ENCODE results near the gene ZFYVE1.

Gene ZFYVE1

DNA sequence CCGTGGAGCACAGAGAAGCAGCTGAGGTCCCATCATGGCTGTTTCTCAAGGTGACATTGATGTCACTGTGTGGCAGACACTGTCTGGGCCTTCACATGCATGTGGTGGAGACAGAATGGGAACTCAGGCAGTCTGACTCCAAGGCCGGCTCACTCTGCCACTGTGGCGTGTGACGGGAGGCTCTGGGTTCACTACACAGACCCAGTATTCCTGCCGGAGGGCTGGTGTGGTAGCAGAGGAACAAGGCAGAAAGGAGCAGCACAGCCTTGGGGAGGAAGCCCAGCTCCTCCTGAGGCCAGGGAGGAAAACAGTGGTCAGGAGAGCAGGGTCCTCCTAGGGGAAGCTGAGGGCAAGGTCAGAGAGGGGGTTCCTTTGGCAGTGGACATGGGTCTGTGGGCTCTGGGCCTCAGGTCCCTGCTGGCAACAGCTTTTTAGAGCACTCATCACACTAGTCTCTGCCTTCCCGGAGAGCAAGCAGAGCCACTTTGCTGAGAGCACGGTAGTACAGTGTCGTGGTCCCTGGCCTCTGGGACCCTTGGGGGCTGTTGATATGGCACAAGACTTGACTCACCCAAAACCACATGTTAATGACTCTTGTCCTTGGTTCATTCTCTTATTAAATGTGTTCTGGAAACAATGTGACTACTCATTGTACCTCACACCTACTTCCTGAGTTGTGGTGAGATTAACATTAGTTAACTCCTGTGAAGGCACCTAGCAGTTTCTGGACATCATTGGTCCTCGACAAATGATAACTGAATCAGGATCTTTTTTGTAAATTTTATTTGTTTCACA lies 79.3 kb downstream of the ZFYVE1 start:
- TF ChIP-seq POLR2AphosphoS5 (IDR thresholded peaks at IDR 0.05; ENCODE audit: low read depth) (no peak), SPI1 (IDR thresholded peaks at IDR 0.05; ENCODE audit: borderline replicate concordance, low read depth) (no peak), GABPA (IDR thresholded peaks at IDR 0.05; ENCODE audit: low read depth) (no peak)
- TF ChIP-seq, protein P1, sequence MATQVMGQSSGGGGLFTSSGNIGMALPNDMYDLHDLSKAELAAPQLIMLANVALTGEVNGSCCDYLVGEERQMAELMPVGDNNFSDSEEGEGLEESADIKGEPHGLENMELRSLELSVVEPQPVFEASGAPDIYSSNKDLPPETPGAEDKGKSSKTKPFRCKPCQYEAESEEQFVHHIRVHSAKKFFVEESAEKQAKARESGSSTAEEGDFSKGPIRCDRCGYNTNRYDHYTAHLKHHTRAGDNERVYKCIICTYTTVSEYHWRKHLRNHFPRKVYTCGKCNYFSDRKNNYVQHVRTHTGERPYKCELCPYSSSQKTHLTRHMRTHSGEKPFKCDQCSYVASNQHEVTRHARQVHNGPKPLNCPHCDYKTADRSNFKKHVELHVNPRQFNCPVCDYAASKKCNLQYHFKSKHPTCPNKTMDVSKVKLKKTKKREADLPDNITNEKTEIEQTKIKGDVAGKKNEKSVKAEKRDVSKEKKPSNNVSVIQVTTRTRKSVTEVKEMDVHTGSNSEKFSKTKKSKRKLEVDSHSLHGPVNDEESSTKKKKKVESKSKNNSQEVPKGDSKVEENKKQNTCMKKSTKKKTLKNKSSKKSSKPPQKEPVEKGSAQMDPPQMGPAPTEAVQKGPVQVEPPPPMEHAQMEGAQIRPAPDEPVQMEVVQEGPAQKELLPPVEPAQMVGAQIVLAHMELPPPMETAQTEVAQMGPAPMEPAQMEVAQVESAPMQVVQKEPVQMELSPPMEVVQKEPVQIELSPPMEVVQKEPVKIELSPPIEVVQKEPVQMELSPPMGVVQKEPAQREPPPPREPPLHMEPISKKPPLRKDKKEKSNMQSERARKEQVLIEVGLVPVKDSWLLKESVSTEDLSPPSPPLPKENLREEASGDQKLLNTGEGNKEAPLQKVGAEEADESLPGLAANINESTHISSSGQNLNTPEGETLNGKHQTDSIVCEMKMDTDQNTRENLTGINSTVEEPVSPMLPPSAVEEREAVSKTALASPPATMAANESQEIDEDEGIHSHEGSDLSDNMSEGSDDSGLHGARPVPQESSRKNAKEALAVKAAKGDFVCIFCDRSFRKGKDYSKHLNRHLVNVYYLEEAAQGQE (IDR thresholded peaks at IDR 0.05; ENCODE audit: insufficient replicate concordance, low read depth): no peak
- TF ChIP-seq, protein P2, sequence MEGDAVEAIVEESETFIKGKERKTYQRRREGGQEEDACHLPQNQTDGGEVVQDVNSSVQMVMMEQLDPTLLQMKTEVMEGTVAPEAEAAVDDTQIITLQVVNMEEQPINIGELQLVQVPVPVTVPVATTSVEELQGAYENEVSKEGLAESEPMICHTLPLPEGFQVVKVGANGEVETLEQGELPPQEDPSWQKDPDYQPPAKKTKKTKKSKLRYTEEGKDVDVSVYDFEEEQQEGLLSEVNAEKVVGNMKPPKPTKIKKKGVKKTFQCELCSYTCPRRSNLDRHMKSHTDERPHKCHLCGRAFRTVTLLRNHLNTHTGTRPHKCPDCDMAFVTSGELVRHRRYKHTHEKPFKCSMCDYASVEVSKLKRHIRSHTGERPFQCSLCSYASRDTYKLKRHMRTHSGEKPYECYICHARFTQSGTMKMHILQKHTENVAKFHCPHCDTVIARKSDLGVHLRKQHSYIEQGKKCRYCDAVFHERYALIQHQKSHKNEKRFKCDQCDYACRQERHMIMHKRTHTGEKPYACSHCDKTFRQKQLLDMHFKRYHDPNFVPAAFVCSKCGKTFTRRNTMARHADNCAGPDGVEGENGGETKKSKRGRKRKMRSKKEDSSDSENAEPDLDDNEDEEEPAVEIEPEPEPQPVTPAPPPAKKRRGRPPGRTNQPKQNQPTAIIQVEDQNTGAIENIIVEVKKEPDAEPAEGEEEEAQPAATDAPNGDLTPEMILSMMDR (IDR thresholded peaks at IDR 0.05; ENCODE audit: insufficient read depth, low read length): no peak

GRCh38 chr14:72946491-72946890 lies 80.4 kb downstream of the ZFYVE1 start:
- H3K27me3 ChIP-seq (ENCODE audit: insufficient read depth, poor library complexity, severe bottlenecking): no peaks in the 10 kb centered on the region
- no peak overlapping the region for H3K27ac ChIP-seq (replicated peaks)
- H3K4me3 ChIP-seq (replicated peaks; ENCODE audit: insufficient read depth, low read length): no peak overlapping the region
- DNase-seq (ENCODE audit: low read depth in 1 of 2, low spot score in 1 of 2): no peak
- TF ChIP-seq GABPA (IDR thresholded peaks at IDR 0.05; ENCODE audit: low read depth) (no peak), POLR2AphosphoS5 (IDR thresholded peaks at IDR 0.05; ENCODE audit: low read depth) (no peak), SPI1 (IDR thresholded peaks at IDR 0.05; ENCODE audit: borderline replicate concordance, low read depth) (no peak)
- TF ChIP-seq, protein P1 (IDR thresholded peaks at IDR 0.05; ENCODE audit: insufficient replicate concordance, low read depth): no peak
- TF ChIP-seq, protein P2 (IDR thresholded peaks at IDR 0.05; ENCODE audit: insufficient read depth, low read length): no peak

More for the DNA sequence above, 79.3 kb downstream of the ZFYVE1 start:
- H3K27ac ChIP-seq (replicated peaks): no peak overlapping the region
- H3K27me3 ChIP-seq (ENCODE audit: insufficient read depth, poor library complexity, severe bottlenecking): no peaks in the 10 kb centered on the region
- no peak for DNase-seq (ENCODE audit: low read depth in 1 of 2, low spot score in 1 of 2)
- H3K4me3 ChIP-seq (replicated peaks; ENCODE audit: insufficient read depth, low read length): no peak overlapping the region

DNA sequence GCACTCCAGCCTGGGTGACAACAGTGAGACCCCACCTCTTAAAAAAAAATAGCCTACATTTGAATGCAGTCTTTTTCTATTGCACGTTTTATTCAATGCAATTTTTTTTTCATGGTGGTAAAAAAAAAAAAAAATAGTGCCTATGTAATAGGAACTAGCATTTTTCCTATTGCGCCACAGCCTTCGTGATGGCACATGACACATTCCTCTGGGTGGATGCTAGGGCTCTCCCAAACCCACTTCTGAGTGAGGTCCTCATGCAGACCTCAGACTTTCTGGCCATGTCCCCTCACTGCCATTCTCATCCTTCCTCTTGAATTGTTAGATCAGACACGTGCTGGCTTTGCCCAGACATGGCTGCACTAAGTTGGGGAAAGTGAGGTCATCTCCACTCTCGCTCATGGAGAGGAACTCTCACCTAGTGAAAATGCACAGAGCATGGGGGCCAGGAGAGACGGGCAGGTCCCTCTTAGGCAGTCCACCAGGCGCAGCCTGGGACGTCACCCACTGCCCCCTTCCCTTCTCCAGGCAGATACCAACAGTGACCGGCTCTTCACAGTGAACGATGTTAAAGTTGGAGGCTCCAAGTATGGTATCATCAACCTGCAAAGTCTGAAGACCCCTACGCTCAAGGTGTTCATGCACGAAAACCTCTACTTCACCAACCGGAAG lies 81.4 kb downstream of the ZFYVE1 start:
- Histone ChIP-seq H3K27ac (replicated peaks) (no peak overlapping the region), H3K27me3 (ENCODE audit: insufficient read depth, poor library complexity, severe bottlenecking) (no peaks in the 10 kb centered on the region), H3K4me3 (replicated peaks; ENCODE audit: insufficient read depth, low read length) (no peak overlapping the region)
- no peak for DNase-seq (ENCODE audit: low read depth in 1 of 2, low spot score in 1 of 2)
- TF ChIP-seq POLR2AphosphoS5 (IDR thresholded peaks at IDR 0.05; ENCODE audit: low read depth) (no peak), SPI1 (IDR thresholded peaks at IDR 0.05; ENCODE audit: borderline replicate concordance, low read depth) (no peak), GABPA (IDR thresholded peaks at IDR 0.05; ENCODE audit: low read depth) (no peak)
- TF ChIP-seq, protein P2 (IDR thresholded peaks at IDR 0.05; ENCODE audit: insufficient read depth, low read length): no peak
- TF ChIP-seq, protein P1 (IDR thresholded peaks at IDR 0.05; ENCODE audit: insufficient replicate concordance, low read depth): no peak

Measured in HL-60 (cell line).